ENCODE data around the gene ADARB2. TPM values are rescaled to one million over a fixed set of nuclear protein-coding genes. Genes with fewer than 3 reads are reported as not detected.

The ADARB2 gene
- total and polyA plus RNA-seq, 2 donors (not counting 1 experiment from before 2014, with no cell fraction given): not detected

DNA sequence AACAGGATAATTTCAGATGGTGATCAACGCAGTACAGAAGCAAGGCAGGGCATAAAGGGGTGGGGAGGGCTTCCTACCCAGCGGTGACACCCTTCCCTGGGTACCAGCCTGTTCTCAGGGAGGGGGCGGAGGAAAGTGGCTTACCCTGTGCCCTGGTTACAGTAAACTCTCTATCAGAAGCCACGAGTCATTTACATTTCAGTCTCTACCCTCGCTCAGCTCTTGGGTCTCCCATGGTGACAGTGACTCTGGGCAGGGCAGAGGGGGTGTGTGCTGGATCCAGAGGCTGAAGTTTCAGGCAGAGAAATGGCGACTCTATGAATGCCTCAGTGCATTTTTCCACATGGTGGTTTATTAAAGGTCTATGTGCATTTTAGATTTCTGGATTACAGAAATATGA is 107.0 kb downstream of the ADARB2 start:
- H3K9me3 ChIP-seq (ENCODE audit: control insufficient read depth, insufficient read depth, low read depth, low read length): peaks cover 2% of the 10 kb centered on the region
- H3K4me2 ChIP-seq (ENCODE audit: extremely low read depth, insufficient read depth, low read length): no peak overlapping the region
- H3K27ac ChIP-seq (ENCODE audit: insufficient read depth, low read length): no peak overlapping the region
- H4K20me1 ChIP-seq (ENCODE audit: control insufficient read depth, extremely low read depth, insufficient read depth, low read length): no peaks in the 10 kb centered on the region
- H3K4me3 ChIP-seq (replicated peaks in 1 of 4; ENCODE audit: control extremely low read depth in 1 of 4, insufficient read depth in 1 of 4, low read depth in 3 of 4, low read length in 4 of 4): no peak overlapping the region
- no peak for DNase-seq (ENCODE audit: low read depth in 2 of 2)
- no peak for TF ChIP-seq EZH2 (IDR thresholded peaks at IDR 0.05; ENCODE audit: low read length, missing control alignments)
- TF ChIP-seq, protein P1, sequence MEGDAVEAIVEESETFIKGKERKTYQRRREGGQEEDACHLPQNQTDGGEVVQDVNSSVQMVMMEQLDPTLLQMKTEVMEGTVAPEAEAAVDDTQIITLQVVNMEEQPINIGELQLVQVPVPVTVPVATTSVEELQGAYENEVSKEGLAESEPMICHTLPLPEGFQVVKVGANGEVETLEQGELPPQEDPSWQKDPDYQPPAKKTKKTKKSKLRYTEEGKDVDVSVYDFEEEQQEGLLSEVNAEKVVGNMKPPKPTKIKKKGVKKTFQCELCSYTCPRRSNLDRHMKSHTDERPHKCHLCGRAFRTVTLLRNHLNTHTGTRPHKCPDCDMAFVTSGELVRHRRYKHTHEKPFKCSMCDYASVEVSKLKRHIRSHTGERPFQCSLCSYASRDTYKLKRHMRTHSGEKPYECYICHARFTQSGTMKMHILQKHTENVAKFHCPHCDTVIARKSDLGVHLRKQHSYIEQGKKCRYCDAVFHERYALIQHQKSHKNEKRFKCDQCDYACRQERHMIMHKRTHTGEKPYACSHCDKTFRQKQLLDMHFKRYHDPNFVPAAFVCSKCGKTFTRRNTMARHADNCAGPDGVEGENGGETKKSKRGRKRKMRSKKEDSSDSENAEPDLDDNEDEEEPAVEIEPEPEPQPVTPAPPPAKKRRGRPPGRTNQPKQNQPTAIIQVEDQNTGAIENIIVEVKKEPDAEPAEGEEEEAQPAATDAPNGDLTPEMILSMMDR (conservative IDR thresholded peaks at IDR 0.05 in 1 of 2, IDR thresholded peaks at IDR 0.05 in 1 of 2; ENCODE audit: low read depth in 1 of 2, low read length in 2 of 2): no peak
- no peaks in the 10 kb centered on the region for H3K79me2 ChIP-seq (ENCODE audit: control insufficient read depth, insufficient read depth, low read length)
- no peaks in the 10 kb centered on the region for H3K4me1 ChIP-seq (ENCODE audit: control insufficient read depth, extremely low read depth, insufficient read depth, low read length)
- no peak overlapping the region for H2AFZ ChIP-seq (ENCODE audit: low read length)
- H3K9ac ChIP-seq (ENCODE audit: insufficient read depth, low read length): no peak overlapping the region
- no peaks in the 10 kb centered on the region for H3K36me3 ChIP-seq (ENCODE audit: control insufficient read depth, insufficient read depth, low read length)
- H3K27me3 ChIP-seq (ENCODE audit: control insufficient read depth, insufficient read depth, low read length): no peaks in the 10 kb centered on the region

DNA sequence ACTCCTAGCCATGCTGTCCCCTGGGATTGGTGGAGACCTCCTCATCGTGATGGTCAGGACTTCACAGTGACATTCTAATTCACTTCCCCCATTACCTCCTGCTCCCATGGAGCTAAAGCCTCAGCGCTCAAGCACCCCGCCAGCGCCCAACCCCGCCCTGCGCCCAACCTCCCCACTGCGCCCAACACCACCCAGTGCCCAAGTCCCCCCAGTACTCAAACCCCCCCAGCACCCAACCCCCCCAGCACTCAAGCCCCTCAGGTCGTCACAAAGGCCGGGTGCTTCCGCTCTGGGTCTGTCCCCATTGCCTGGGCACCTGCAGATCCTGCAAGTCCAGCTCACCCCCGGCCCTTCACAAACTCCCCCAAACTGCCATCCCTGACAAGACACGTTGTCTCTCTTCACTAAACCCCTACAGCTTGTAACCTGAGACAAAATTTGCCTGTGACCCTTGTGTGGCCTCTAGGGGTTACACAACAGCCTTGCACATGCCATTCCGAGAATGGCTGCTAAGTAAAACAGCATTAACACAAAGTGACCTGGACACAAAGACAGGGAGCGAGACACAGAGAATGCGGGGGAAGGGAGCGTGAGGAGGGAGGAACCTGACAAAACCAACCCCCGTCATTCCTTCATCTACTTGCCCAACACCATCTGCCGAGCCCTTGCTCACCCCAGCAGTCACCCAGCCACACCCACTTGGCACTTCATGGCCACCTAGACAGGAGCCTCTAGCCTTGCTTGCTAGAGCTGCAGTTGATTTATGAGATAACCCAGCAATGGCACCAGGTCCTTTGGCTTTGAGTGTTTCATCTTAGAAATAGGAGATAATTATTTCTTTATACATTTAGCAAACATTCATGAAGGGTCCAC is 107.8 kb downstream of the ADARB2 start:
- DNase-seq (ENCODE audit: low read depth in 2 of 2): no peak
- TF ChIP-seq, protein P1 (conservative IDR thresholded peaks at IDR 0.05 in 1 of 2, IDR thresholded peaks at IDR 0.05 in 1 of 2; ENCODE audit: low read depth in 1 of 2, low read length in 2 of 2): no peak
- no peak for TF ChIP-seq EZH2 (IDR thresholded peaks at IDR 0.05; ENCODE audit: low read length, missing control alignments)
- no peaks in the 10 kb centered on the region for H3K36me3 ChIP-seq (ENCODE audit: control insufficient read depth, insufficient read depth, low read length)
- no peaks in the 10 kb centered on the region for H3K4me1 ChIP-seq (ENCODE audit: control insufficient read depth, extremely low read depth, insufficient read depth, low read length)
- no peaks in the 10 kb centered on the region for H4K20me1 ChIP-seq (ENCODE audit: control insufficient read depth, extremely low read depth, insufficient read depth, low read length)
- no peaks in the 10 kb centered on the region for H3K27me3 ChIP-seq (ENCODE audit: control insufficient read depth, insufficient read depth, low read length)
- no peak overlapping the region for H3K4me2 ChIP-seq (ENCODE audit: extremely low read depth, insufficient read depth, low read length)
- no peak overlapping the region for H2AFZ ChIP-seq (ENCODE audit: low read length)
- no peak overlapping the region for H3K4me3 ChIP-seq (replicated peaks in 1 of 4; ENCODE audit: control extremely low read depth in 1 of 4, insufficient read depth in 1 of 4, low read depth in 3 of 4, low read length in 4 of 4)
- no peak overlapping the region for H3K9ac ChIP-seq (ENCODE audit: insufficient read depth, low read length)
- H3K27ac ChIP-seq (ENCODE audit: insufficient read depth, low read length): no peak overlapping the region
- peaks cover 2% of the 10 kb centered on the region for H3K9me3 ChIP-seq (ENCODE audit: control insufficient read depth, insufficient read depth, low read depth, low read length)
- no peaks in the 10 kb centered on the region for H3K79me2 ChIP-seq (ENCODE audit: control insufficient read depth, insufficient read depth, low read length)

DNA sequence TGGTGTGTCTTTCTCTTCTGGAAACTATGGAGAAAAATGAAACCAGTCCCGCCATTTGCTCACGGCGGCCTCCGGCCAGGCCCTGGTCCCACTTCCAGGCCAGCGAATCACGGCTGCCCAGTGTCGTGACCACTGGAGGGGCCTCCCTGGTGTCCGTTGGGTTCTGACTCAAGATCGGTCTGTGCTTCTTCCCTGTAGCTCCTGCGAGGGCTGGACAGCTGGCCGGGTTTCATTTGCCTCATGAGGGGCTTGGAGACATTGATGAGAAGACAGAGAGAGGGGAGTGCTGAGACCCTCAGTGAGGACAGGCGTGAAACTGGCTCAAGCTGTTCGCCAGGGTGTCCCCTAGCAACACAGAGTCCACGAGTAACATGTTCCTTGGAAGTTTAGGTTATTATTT is 108.6 kb downstream of the ADARB2 start:
- H2AFZ ChIP-seq (ENCODE audit: low read length): no peak overlapping the region
- no peak for TF ChIP-seq EZH2 (IDR thresholded peaks at IDR 0.05; ENCODE audit: low read length, missing control alignments)
- TF ChIP-seq, protein P1 (conservative IDR thresholded peaks at IDR 0.05 in 1 of 2, IDR thresholded peaks at IDR 0.05 in 1 of 2; ENCODE audit: low read depth in 1 of 2, low read length in 2 of 2): no peak
- H3K4me1 ChIP-seq (ENCODE audit: control insufficient read depth, extremely low read depth, insufficient read depth, low read length): no peaks in the 10 kb centered on the region
- no peaks in the 10 kb centered on the region for H3K36me3 ChIP-seq (ENCODE audit: control insufficient read depth, insufficient read depth, low read length)
- no peak overlapping the region for H3K9ac ChIP-seq (ENCODE audit: insufficient read depth, low read length)
- no peak for DNase-seq (ENCODE audit: low read depth in 2 of 2)
- no peaks in the 10 kb centered on the region for H3K79me2 ChIP-seq (ENCODE audit: control insufficient read depth, insufficient read depth, low read length)
- H3K27me3 ChIP-seq (ENCODE audit: control insufficient read depth, insufficient read depth, low read length): no peaks in the 10 kb centered on the region
- H3K27ac ChIP-seq (ENCODE audit: insufficient read depth, low read length): no peak overlapping the region
- H3K9me3 ChIP-seq (ENCODE audit: control insufficient read depth, insufficient read depth, low read depth, low read length): peaks cover 2% of the 10 kb centered on the region
- no peak overlapping the region for H3K4me2 ChIP-seq (ENCODE audit: extremely low read depth, insufficient read depth, low read length)
- H4K20me1 ChIP-seq (ENCODE audit: control insufficient read depth, extremely low read depth, insufficient read depth, low read length): no peaks in the 10 kb centered on the region
- H3K4me3 ChIP-seq (replicated peaks in 1 of 4; ENCODE audit: control extremely low read depth in 1 of 4, insufficient read depth in 1 of 4, low read depth in 3 of 4, low read length in 4 of 4): no peak overlapping the region
